GM18505 (cell line): ENCODE measurements around the gene MDFI.

Experiments
- ATAC-seq: cut with Tn5 transposase; IDR thresholded peaks from one replicate; pipeline ENCODE4 v1.9.1; 2021; ENCODE audit not compliant: unreplicated experiment
- POLR2A ChIP-seq: IDR thresholded peaks from 4 replicates; pipeline ENCODE4 v1.6.1; 2011; ENCODE audit warnings: borderline replicate concordance; ENCODE audit not compliant: insufficient read depth, insufficient read length; ENCODE audit errors: extremely low read depth

The MDFI gene

GRCh38 chr6:41689171-41690008 is 51.1 kb downstream of the MDFI start:
- no peak for ATAC-seq
- no peak for TF ChIP-seq POLR2A

GRCh38 chr6:41690541-41691330 is 52.5 kb downstream of the MDFI start:
- no peak for ATAC-seq
- no peak for TF ChIP-seq POLR2A

- no peak for ATAC-seq
- no peak for TF ChIP-seq POLR2A
Observed at GRCh38 chr6:41691426-41692079, 53.3 kb downstream of the MDFI start.

GRCh38 chr6:41692080-41692675 is 53.9 kb downstream of the MDFI start:
- no peak for ATAC-seq
- TF ChIP-seq POLR2A = no peak

GRCh38 chr6:41692730-41693129 is 54.5 kb downstream of the MDFI start:
- ATAC-seq = no peak
- no peak for TF ChIP-seq POLR2A

GRCh38 chr6:41693281-41694240 is 55.3 kb downstream of the MDFI start:
- TF ChIP-seq POLR2A = peak; percentile 10
- ATAC-seq = no peak

- no peak for ATAC-seq
- TF ChIP-seq POLR2A = peak; percentile 23
Observed at GRCh38 chr6:41694815-41695526, 56.7 kb downstream of the MDFI start.

- no peak for ATAC-seq
- no peak for TF ChIP-seq POLR2A
Observed at GRCh38 chr6:41695825-41696224, 57.6 kb downstream of the MDFI start.

- no peak for ATAC-seq
- no peak for TF ChIP-seq POLR2A
Observed at GRCh38 chr6:41696788-41697187, 58.5 kb downstream of the MDFI start.

- ATAC-seq = no peak
Observed at GRCh38 chr6:41697861-41698781, 59.9 kb downstream of the MDFI start.

GRCh38 chr6:41699063-41699462 is 60.8 kb downstream of the MDFI start:
- ATAC-seq = no peak
- TF ChIP-seq POLR2A = no peak

More at GRCh38 chr6:41697861-41698781, 59.9 kb downstream of the MDFI start:
- no peak for TF ChIP-seq POLR2A
